Keratinocyte (primary cell): ENCODE data around the gene PRAMEF33.
"Not testable (repeated sequence)": the region's sequence is repeated elsewhere in the genome, so short reads cannot be mapped to it uniquely, and the experiment has no call there.

Experiments
- CTCF ChIP-seq, 3 experiments: IDR thresholded peaks in 1 of 3; conservative IDR thresholded peaks in 1 of 3; optimal IDR thresholded peaks in 1 of 3; 2 replicates in 2 of 3; 3 replicates in 1 of 3; pipeline versions ENCODE3 to v1.5.1; 2011; ENCODE audit warnings: low read length in 3 of 3, mild to moderate bottlenecking in 3 of 3, moderate library complexity in 2 of 3, control low read depth in 1 of 3, inconsistent platforms in 1 of 3; ENCODE audit not compliant: insufficient read depth in 2 of 3; ENCODE audit errors: extremely low read depth in 1 of 3
- EZH2 ChIP-seq: IDR thresholded peaks from one replicate; pipeline ENCODE4 v1.6.1; 2012; ENCODE audit warnings: inconsistent platforms, mild to moderate bottlenecking, low read length, moderate library complexity

- not testable (repeated sequence) for TF ChIP-seq CTCF (optimal IDR thresholded peaks at IDR 0.05 in 1 of 3, IDR thresholded peaks at IDR 0.05 in 1 of 3, conservative IDR thresholded peaks at IDR 0.05 in 1 of 3; ENCODE audit: extremely low read depth in 1 of 3, insufficient read depth in 2 of 3, low read length in 3 of 3); EZH2
Measured at GRCh38 chr1:13354475-13354874, 51.1 kb downstream of the PRAMEF33 start.
